GM12891 (cell line): Measurements from ENCODE around the gene LIAS.
A peak's percentile ranks its signal among the peaks of the same experiment; 100 is the strongest.

ENCODE experiments used
- DNase-seq: peaks from one replicate; pipeline ENCODE4 v3.0.0; 2011; ENCODE audit warnings: low spot score; ENCODE audit not compliant: insufficient read length
- FAIRE-seq: peaks from 2 replicates; lab custom pipeline; 2011; peaks lifted over from hg19 to GRCh38; lab: Jason Lieb, UNC
- PAX5 ChIP-seq: IDR thresholded peaks from 2 replicates; pipeline ENCODE4 v1.6.1; 2011; ENCODE audit warnings: low read length, moderate library complexity, mild to moderate bottlenecking; ENCODE audit not compliant: insufficient read depth, severe bottlenecking
- POLR2A ChIP-seq: IDR thresholded peaks from 2 replicates; pipeline ENCODE4 v1.6.1; 2011; ENCODE audit warnings: low read depth, low read length, control low read depth
- POLR2AphosphoS5 ChIP-seq: IDR thresholded peaks from 2 replicates; pipeline ENCODE4 v1.6.1; 2011; ENCODE audit warnings: low read depth, low read length, control low read depth
- POU2F2 ChIP-seq: IDR thresholded peaks from 2 replicates; pipeline ENCODE4 v1.6.1; 2011; ENCODE audit warnings: low read depth, mild to moderate bottlenecking, control low read depth, low read length, moderate library complexity
- SPI1 ChIP-seq: IDR thresholded peaks from 2 replicates; pipeline ENCODE4 v1.6.1; 2011; ENCODE audit warnings: low read depth, low read length, control low read depth
- TAF1 ChIP-seq: IDR thresholded peaks from 2 replicates; pipeline ENCODE4 v1.6.1; 2011; ENCODE audit warnings: low read depth, low read length, control low read depth

Gene LIAS

GRCh38 chr4:39518484-39518883 lies 59.6 kb downstream of the LIAS start:
- DNase-seq (no peak), FAIRE-seq (no peak)
- no peak for TF ChIP-seq POLR2A
- no peak for TF ChIP-seq PAX5
- TF ChIP-seq SPI1: no peak
- no peak for TF ChIP-seq POLR2AphosphoS5

DNA sequence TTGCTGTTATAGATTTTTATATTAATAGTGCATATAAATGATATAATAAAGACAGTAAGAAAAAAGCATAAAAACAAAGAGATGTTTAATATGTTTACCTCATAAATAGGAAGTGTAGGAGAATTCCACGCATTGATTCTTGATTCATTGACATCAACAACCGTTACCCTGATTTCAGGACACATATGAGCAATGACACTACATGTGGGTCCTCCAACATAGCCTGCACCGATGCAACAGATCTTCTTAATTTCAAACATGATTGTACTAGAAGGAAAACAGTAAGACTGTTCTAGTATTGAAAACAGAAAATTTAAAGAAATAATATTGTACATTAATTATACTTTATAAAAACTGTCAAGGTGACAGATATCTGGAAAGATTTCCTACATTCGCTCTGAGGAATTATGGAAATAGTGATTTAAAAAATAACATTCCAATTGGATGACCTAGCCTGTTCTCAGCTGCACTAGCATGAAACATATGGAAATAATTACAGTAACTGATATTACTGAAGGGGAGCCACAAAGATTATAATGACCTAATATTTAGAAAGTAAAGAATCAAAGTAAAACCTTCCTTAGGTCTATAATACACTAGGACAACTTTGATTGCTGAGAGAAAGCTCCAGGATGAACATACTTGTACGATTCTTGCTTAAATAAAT lies 62.5 kb downstream of the LIAS start:
- no peak for TF ChIP-seq POLR2AphosphoS5
- no peak for TF ChIP-seq PAX5
- TF ChIP-seq SPI1: no peak
- no peak for TF ChIP-seq POU2F2
- no peak for TF ChIP-seq POLR2A
- no peak for TF ChIP-seq TAF1
- FAIRE-seq (no peak), DNase-seq (no peak)

- FAIRE-seq: no peak
These were observed 63.2 kb downstream of the LIAS start for GRCh38 chr4:39522068-39522467.

GRCh38 chr4:39524161-39524957 lies 65.5 kb downstream of the LIAS start:
- FAIRE-seq (no peak), DNase-seq (no peak)
- TF ChIP-seq SPI1: no peak
- TF ChIP-seq PAX5: no peak
- no peak for TF ChIP-seq POLR2A
- no peak for TF ChIP-seq POU2F2
- TF ChIP-seq POLR2AphosphoS5: no peak
- TF ChIP-seq TAF1: no peak

More at GRCh38 chr4:39522068-39522467, 63.2 kb downstream of the LIAS start:
- no peak for TF ChIP-seq TAF1
- TF ChIP-seq PAX5: no peak
- TF ChIP-seq SPI1: no peak
- no peak for TF ChIP-seq POLR2AphosphoS5
- TF ChIP-seq POLR2A: no peak
- no peak for TF ChIP-seq POU2F2
- DNase-seq: no peak

- DNase-seq: no peak
- no peak for FAIRE-seq
These were observed 67.2 kb downstream of the LIAS start for GRCh38 chr4:39525822-39526690.

GRCh38 chr4:39526765-39527295 lies 68.0 kb downstream of the LIAS start:
- FAIRE-seq (no peak), DNase-seq (peak; percentile 18)
- TF ChIP-seq PAX5 (no peak), POU2F2 (no peak), POLR2AphosphoS5 (no peak), POLR2A (no peak), SPI1 (no peak), TAF1 (no peak)

More at GRCh38 chr4:39525822-39526690, 67.2 kb downstream of the LIAS start:
- no peak for TF ChIP-seq POLR2A
- TF ChIP-seq POU2F2: no peak
- no peak for TF ChIP-seq SPI1
- no peak for TF ChIP-seq PAX5
- TF ChIP-seq POLR2AphosphoS5: no peak

- FAIRE-seq: peak; percentile 99
- TF ChIP-seq POLR2A (peak; percentile 77), TAF1 (peak; percentile 63; the same call in 1 of the 2 replicates), POU2F2 (peak; percentile 71), POLR2AphosphoS5 (peak; percentile 87), PAX5 (no peak), SPI1 (no peak)
These were observed 68.6 kb downstream of the LIAS start, which contains the start of gene UGDH for GRCh38 chr4:39527296-39528060. UGDH (minus strand) TSS chr4:39527439; CDS start chr4:39521512, 5,927 bp downstream.

DNA sequence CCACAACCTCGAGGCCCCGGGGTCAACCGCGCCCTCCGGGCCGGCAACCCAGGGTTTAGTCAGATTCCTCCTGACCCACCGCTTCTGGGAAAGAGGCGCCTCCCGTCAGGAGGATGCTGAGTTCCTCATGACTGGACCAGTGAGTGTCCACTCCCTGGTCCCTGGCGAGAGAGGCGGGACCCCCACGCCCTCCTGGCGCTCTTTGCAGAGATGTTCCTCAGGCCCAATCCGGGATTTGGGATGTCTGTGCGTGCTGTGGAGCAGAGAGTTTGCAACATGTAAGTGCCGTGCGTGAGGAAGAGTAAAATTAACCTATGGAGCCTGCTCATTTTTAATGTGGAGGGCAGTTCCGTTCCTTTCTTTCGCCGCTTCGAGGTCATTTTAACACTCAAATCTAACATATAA lies 69.2 kb downstream of the LIAS start:
- DNase-seq (no peak), FAIRE-seq (no peak)
- TF ChIP-seq POLR2AphosphoS5 (no peak), SPI1 (no peak), PAX5 (no peak), POU2F2 (no peak), POLR2A (no peak; the same call in 1 of the 2 replicates), TAF1 (no peak)

More at GRCh38 chr4:39527296-39528060, 68.6 kb downstream of the LIAS start, which contains the start of gene UGDH:
- DNase-seq: peak; percentile 97
